GM10266 (cell line): ENCODE measurements around the gene PABPC1L.

Experiments
- DNase-seq: peaks from one replicate; pipeline ENCODE4 v3.0.0; 2012; ENCODE audit errors: extremely low spot score
- CTCF ChIP-seq: IDR thresholded peaks from 2 replicates; pipeline ENCODE4 v1.5.1; 2012; ENCODE audit warnings: mild to moderate bottlenecking, low read depth; ENCODE audit not compliant: control insufficient read depth, insufficient read depth; ENCODE audit errors: missing control alignments

The PABPC1L gene

GRCh38 chr20:44961011-44961869 is 51.4 kb downstream of the PABPC1L start:
- DNase-seq, result no peak
- TF ChIP-seq CTCF, result no peak

GRCh38 chr20:44961870-44962267 is 52.0 kb downstream of the PABPC1L start:
- TF ChIP-seq CTCF, result no peak
- DNase-seq, result no peak

- no peak for TF ChIP-seq CTCF
- no peak for DNase-seq
Observed at GRCh38 chr20:44962483-44962882, 52.6 kb downstream of the PABPC1L start.

- no peak for TF ChIP-seq CTCF
- no peak for DNase-seq
Observed at GRCh38 chr20:44963325-44964215, 53.7 kb downstream of the PABPC1L start.

GRCh38 chr20:44965651-44966029 is 55.8 kb downstream of the PABPC1L start:
- TF ChIP-seq CTCF, result no peak
- no peak for DNase-seq

GRCh38 chr20:44966030-44966961 is 56.4 kb downstream of the PABPC1L start, which contains the start of gene STK4:
Gene STK4, plus strand, starts transcription at chr20:44966512. Its CDS starts 57 bp downstream, at chr20:44966569.
- TF ChIP-seq CTCF, result peak; percentile 70
- peak; percentile 87 for DNase-seq
